ENCODE data around the gene ZNF48. TPM values are rescaled to one million over a fixed set of nuclear protein-coding genes. Genes with fewer than 3 reads are reported as not detected.

The ZNF48 gene
- polyA plus RNA-seq, 1 donor from 2014 or later, result 42.3 TPM

- H3K79me2 ChIP-seq (replicated peaks; ENCODE audit: insufficient read depth, low read length), result peaks cover 5% of the 10 kb centered on the region
- H4K20me1 ChIP-seq (ENCODE audit: insufficient read depth), result no peaks in the 10 kb centered on the region
- no peaks in the 10 kb centered on the region for H3K27me3 ChIP-seq (ENCODE audit: insufficient read depth, low read depth, low read length)
- H3K9me3 ChIP-seq (ENCODE audit: low read length), result no peaks in the 10 kb centered on the region
- no peak overlapping the region for H3K9ac ChIP-seq (ENCODE audit: low read length)
- H2AFZ ChIP-seq (ENCODE audit: low read depth, low read length), result no peak overlapping the region
- no peaks in the 10 kb centered on the region for H3K36me3 ChIP-seq (ENCODE audit: insufficient read depth, low read length)
- no peak overlapping the region for H3K4me2 ChIP-seq (ENCODE audit: low read length)
- no peak overlapping the region for H3K27ac ChIP-seq (ENCODE audit: low read length)
- no peaks in the 10 kb centered on the region for H3K9me2 ChIP-seq (ENCODE audit: insufficient read depth, low read length)
- no peak overlapping the region for H3K4me3 ChIP-seq (ENCODE audit: low read length)
- H3F3A ChIP-seq (ENCODE audit: insufficient read depth, low read length, poor library complexity, severe bottlenecking), result no peaks in the 10 kb centered on the region
- no peak for TF ChIP-seq MXI1 (conservative IDR thresholded peaks at IDR 0.05; ENCODE audit: poor library complexity, severe bottlenecking)
- no peak for TF ChIP-seq EP300 (conservative IDR thresholded peaks at IDR 0.05; ENCODE audit: poor library complexity, severe bottlenecking)
- TF ChIP-seq, protein P1, sequence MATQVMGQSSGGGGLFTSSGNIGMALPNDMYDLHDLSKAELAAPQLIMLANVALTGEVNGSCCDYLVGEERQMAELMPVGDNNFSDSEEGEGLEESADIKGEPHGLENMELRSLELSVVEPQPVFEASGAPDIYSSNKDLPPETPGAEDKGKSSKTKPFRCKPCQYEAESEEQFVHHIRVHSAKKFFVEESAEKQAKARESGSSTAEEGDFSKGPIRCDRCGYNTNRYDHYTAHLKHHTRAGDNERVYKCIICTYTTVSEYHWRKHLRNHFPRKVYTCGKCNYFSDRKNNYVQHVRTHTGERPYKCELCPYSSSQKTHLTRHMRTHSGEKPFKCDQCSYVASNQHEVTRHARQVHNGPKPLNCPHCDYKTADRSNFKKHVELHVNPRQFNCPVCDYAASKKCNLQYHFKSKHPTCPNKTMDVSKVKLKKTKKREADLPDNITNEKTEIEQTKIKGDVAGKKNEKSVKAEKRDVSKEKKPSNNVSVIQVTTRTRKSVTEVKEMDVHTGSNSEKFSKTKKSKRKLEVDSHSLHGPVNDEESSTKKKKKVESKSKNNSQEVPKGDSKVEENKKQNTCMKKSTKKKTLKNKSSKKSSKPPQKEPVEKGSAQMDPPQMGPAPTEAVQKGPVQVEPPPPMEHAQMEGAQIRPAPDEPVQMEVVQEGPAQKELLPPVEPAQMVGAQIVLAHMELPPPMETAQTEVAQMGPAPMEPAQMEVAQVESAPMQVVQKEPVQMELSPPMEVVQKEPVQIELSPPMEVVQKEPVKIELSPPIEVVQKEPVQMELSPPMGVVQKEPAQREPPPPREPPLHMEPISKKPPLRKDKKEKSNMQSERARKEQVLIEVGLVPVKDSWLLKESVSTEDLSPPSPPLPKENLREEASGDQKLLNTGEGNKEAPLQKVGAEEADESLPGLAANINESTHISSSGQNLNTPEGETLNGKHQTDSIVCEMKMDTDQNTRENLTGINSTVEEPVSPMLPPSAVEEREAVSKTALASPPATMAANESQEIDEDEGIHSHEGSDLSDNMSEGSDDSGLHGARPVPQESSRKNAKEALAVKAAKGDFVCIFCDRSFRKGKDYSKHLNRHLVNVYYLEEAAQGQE (IDR thresholded peaks at IDR 0.05; ENCODE audit: borderline replicate concordance), result no peak
- TF ChIP-seq EZH2 (IDR thresholded peaks at IDR 0.05; ENCODE audit: borderline replicate concordance, insufficient read depth, low read length, poor library complexity, severe bottlenecking), result no peak
- no peak for TF ChIP-seq POLR2AphosphoS5 (IDR thresholded peaks at IDR 0.05)
- TF ChIP-seq RAD21 (conservative IDR thresholded peaks at IDR 0.05), result no peak
- TF ChIP-seq TAF1 (IDR thresholded peaks at IDR 0.05; ENCODE audit: low read depth), result no peak
- no peak for TF ChIP-seq SMC3 (conservative IDR thresholded peaks at IDR 0.05; ENCODE audit: poor library complexity)
- TF ChIP-seq, protein P2, sequence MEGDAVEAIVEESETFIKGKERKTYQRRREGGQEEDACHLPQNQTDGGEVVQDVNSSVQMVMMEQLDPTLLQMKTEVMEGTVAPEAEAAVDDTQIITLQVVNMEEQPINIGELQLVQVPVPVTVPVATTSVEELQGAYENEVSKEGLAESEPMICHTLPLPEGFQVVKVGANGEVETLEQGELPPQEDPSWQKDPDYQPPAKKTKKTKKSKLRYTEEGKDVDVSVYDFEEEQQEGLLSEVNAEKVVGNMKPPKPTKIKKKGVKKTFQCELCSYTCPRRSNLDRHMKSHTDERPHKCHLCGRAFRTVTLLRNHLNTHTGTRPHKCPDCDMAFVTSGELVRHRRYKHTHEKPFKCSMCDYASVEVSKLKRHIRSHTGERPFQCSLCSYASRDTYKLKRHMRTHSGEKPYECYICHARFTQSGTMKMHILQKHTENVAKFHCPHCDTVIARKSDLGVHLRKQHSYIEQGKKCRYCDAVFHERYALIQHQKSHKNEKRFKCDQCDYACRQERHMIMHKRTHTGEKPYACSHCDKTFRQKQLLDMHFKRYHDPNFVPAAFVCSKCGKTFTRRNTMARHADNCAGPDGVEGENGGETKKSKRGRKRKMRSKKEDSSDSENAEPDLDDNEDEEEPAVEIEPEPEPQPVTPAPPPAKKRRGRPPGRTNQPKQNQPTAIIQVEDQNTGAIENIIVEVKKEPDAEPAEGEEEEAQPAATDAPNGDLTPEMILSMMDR (IDR thresholded peaks at IDR 0.05; ENCODE audit: poor library complexity, severe bottlenecking), result no peak
These were observed 11.7 kb upstream of the ZNF48 start for GRCh38 chr16:30383521-30383920.

DNA sequence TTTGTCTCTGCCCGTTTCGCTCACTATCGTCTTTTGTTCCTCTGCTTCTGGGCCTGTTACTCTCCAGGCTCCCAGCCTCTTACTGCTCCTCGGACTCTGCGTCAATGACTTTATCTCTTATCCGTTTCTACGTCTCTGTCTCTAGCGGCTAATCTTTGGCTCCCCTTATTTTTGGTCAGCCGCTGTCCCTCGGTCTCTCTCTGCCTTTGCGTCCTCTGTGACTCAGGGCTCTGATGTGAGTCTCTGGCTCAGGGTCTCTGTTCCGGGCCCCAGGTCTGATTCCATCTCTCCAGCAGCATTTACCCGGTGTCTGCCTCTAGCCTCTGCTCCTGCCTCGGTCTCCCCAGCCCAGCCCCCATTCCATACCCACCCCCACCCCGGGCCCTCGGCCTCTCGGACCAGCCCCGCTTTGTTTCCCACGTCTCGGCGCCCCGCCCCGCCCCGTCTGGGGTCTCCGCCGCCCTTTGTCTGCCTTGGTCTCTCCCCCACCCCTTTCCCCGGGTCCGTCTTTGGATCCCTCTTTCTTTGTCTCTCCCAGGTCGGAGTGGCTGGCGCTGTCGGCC lies 547 bp upstream of the ZNF48 start:
- H2AFZ ChIP-seq (ENCODE audit: low read depth, low read length), result peak overlapping the region; percentile 56
- peak overlapping the region; percentile 100 for H3K4me3 ChIP-seq (ENCODE audit: low read length)
- TF ChIP-seq, protein P2 (IDR thresholded peaks at IDR 0.05; ENCODE audit: poor library complexity, severe bottlenecking), result no peak
- TF ChIP-seq MXI1 (conservative IDR thresholded peaks at IDR 0.05; ENCODE audit: poor library complexity, severe bottlenecking) (no peak), EP300 (conservative IDR thresholded peaks at IDR 0.05; ENCODE audit: poor library complexity, severe bottlenecking) (no peak), EZH2 (IDR thresholded peaks at IDR 0.05; ENCODE audit: borderline replicate concordance, insufficient read depth, low read length, poor library complexity, severe bottlenecking) (no peak), POLR2AphosphoS5 (IDR thresholded peaks at IDR 0.05) (peak; percentile 26), TAF1 (IDR thresholded peaks at IDR 0.05; ENCODE audit: low read depth) (peak; percentile 57), RAD21 (conservative IDR thresholded peaks at IDR 0.05) (no peak), SMC3 (conservative IDR thresholded peaks at IDR 0.05; ENCODE audit: poor library complexity) (no peak)
- TF ChIP-seq, protein P1 (IDR thresholded peaks at IDR 0.05; ENCODE audit: borderline replicate concordance), result peak; percentile 68

More for the DNA sequence above, 547 bp upstream of the ZNF48 start:
- peak overlapping the region; percentile 99 for H3K27ac ChIP-seq (ENCODE audit: low read length)
- no peaks in the 10 kb centered on the region for H3K27me3 ChIP-seq (ENCODE audit: insufficient read depth, low read depth, low read length)
- H3K36me3 ChIP-seq (ENCODE audit: insufficient read depth, low read length), result peaks cover 7% of the 10 kb centered on the region
- peak overlapping the region; percentile 95 for H3K9ac ChIP-seq (ENCODE audit: low read length)
- H4K20me1 ChIP-seq (ENCODE audit: insufficient read depth), result no peaks in the 10 kb centered on the region
- peaks cover 32% of the 10 kb centered on the region for H3K79me2 ChIP-seq (replicated peaks; ENCODE audit: insufficient read depth, low read length)
- H3K4me2 ChIP-seq (ENCODE audit: low read length), result peak overlapping the region; percentile 72
- H3K9me2 ChIP-seq (ENCODE audit: insufficient read depth, low read length), result no peaks in the 10 kb centered on the region
- H3F3A ChIP-seq (ENCODE audit: insufficient read depth, low read length, poor library complexity, severe bottlenecking), result peaks cover 14% of the 10 kb centered on the region
- H3K9me3 ChIP-seq (ENCODE audit: low read length), result no peaks in the 10 kb centered on the region
